HG02884 (cell line): ENCODE data around the gene DAND5.
"Not testable (repeated sequence)": the region's sequence is repeated elsewhere in the genome, so short reads cannot be mapped to it uniquely, and the experiment has no call there.

Source experiments
- ATAC-seq: cut with Tn5 transposase; IDR thresholded peaks from one replicate; pipeline ENCODE4 v1.9.1; 2021; ENCODE audit warnings: mild to moderate bottlenecking, moderate library complexity; ENCODE audit not compliant: unreplicated experiment

Gene DAND5

GRCh38 chr19:12945479-12946091, 23.8 kb upstream of the DAND5 start, which contains the start of gene RAD23A:
TSS of gene RAD23A (plus strand) at chr19:12945862. CDS start at chr19:12945949, 87 bp downstream.
- ATAC-seq = peak; percentile 77

DNA sequence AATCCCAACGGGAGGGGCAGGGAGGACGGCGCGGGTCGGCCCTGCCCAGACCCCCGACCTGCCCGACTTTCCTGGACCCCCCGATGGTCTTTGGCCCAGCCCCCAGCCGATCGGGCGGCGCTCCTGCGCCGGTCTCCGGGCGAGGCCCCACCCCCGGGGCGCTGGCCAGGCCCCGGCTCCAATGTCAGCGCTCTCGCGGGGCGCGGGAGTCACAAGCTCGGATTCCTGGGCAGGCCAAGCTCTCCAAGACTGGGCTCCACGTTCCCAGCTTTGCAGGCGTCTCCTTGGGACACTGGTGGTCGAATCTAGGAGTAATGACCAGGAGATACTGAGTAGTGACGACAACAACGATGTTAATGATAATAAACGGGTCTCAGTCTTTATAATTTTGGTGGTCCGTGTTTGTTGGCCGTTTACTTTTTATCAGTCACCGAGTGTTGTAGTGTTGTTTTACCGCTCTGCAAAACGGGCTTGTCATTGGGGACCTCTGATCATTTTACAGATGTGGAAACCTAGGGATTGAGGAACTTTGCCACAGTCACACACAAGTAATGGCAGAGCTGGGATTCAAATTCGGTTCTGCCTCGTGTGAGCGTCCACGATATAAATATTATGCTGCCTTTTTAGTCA, 23.2 kb upstream of the DAND5 start:
- peak; percentile 29 for ATAC-seq

DNA sequence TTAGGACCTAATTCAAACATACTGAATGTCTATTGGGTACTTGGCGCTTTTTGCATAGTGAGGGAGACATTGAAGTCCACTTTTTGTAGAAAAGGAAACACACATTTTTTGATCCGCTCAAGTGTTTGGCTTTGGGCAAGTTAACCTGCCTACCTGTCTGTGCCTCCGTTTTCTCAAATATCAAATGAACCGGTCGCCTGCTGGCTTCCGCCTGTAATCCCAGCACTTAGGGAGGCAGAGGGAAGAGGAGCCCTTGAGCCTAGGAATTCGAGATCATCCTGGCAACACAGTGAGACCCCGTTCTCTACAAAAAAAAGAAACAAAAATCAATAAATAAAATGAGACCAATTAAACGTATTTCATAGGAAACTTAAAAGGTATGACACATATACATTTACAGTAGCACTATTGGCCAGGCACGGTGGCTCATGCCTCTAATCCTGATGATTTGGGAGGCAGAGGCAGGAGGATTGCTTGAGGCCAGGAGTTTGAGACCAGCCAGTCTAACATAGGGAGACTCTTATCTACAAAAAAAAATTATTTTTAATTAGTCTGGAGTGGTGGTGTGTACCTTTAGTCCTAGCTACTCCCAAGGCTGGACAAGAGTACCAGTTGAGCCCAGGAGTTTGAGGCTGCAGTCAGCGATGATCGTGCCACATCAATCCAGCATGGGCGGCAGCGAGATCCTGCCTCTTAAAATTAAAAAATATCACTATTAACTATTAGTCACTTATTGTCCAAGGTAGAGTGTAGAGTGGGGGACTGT, 22.5 kb upstream of the DAND5 start:
- no peak for ATAC-seq

- ATAC-seq = no peak
Measured at GRCh38 chr19:12947702-12948611, 21.4 kb upstream of the DAND5 start.

GRCh38 chr19:12948612-12949362, 20.6 kb upstream of the DAND5 start:
- ATAC-seq = no peak

GRCh38 chr19:12949363-12950283, 19.8 kb upstream of the DAND5 start:
- ATAC-seq = no peak

- ATAC-seq = not testable (repeated sequence)
Measured at GRCh38 chr19:12952050-12952449, 17.3 kb upstream of the DAND5 start.

DNA sequence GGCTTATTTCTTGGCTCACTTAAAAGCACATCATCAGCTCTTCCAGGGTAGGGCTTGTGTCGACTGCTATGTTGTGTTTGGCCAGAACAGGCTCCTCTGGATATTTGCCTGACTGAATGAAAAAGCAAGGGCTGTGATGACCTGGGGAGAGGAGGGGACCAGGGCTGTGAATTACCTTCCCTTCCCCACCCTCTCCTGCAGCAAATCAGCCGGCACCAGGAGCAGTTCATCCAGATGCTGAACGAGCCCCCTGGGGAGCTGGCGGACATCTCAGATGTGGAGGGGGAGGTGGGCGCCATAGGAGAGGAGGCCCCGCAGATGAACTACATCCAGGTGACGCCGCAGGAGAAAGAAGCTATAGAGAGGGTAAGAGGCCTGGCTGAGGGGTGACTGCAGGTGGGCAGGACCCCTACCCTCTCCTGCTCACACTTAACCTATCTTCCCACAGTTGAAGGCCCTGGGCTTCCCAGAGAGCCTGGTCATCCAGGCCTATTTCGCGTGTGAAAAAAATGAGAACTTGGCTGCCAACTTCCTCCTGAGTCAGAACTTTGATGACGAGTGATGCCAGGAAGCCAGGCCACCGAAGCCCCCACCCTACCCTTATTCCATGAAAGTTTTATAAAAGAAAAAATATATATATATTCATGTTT, 16.8 kb upstream of the DAND5 start:
- no peak for ATAC-seq

- ATAC-seq = no peak
Measured at GRCh38 chr19:12953138-12953798, 16.1 kb upstream of the DAND5 start.

DNA sequence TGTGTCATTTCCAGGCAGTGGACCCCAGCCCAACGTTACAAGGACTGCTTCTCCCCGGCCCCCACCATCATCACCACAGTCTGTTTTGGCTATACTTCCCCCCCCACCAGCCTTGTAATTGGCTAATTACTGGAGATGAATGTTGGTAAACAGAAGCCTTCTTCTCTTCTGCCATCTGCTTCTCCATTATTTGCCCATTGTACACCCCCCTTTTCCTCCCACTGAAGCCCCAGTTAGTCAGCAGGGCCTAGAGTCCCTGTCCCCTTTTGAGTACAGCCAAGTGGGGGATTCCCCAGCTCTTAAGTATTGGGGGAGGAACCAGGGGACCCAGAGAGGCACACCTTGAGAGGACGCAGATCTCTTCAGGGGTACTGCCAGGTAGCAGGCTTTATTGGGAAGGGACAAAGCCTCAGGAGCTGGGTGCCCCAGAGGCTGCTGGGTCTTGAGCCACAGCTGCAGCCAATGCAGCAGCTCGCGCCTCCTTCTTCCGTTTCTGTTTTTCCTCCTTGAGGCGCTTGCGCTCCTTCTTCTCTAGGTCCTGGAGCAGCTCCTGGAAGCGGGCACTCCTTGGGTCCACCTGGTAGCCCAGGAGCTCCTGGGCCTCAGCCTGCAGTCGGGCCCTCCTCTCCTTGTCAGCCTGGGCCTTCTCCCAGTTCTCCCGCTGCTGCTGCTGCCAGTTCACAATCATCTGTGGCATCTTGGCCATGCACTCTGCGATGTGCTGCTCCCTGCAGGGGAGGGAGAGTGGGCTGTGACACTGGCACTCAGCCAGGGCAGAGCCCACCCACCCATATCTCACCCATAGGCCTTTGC, 15.4 kb upstream of the DAND5 start:
- no peak for ATAC-seq

GRCh38 chr19:12954612-12954962, 14.8 kb upstream of the DAND5 start:
- ATAC-seq = no peak

DNA sequence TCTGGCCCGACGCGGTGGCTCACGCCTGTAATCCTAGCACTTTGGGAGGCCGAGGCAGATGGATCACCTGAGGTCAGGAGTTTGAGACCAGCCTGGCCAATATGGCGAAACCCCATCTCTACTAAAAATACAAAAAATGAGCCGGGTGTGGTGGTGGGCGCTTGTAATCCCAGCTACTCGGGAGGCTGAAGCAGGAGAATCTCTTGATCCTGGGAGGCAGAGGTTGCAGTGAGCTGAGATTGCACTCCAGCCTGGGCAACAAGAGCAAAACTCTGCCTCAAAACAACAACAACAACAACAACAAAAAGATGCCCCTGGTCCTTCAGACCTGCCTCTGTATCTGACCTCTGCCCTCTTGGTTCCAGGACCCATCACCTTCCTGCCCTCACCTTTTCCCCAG, 13.8 kb upstream of the DAND5 start:
- ATAC-seq = not testable (repeated sequence)

- ATAC-seq = no peak
Measured at GRCh38 chr19:12955996-12956395, 13.4 kb upstream of the DAND5 start.

DNA sequence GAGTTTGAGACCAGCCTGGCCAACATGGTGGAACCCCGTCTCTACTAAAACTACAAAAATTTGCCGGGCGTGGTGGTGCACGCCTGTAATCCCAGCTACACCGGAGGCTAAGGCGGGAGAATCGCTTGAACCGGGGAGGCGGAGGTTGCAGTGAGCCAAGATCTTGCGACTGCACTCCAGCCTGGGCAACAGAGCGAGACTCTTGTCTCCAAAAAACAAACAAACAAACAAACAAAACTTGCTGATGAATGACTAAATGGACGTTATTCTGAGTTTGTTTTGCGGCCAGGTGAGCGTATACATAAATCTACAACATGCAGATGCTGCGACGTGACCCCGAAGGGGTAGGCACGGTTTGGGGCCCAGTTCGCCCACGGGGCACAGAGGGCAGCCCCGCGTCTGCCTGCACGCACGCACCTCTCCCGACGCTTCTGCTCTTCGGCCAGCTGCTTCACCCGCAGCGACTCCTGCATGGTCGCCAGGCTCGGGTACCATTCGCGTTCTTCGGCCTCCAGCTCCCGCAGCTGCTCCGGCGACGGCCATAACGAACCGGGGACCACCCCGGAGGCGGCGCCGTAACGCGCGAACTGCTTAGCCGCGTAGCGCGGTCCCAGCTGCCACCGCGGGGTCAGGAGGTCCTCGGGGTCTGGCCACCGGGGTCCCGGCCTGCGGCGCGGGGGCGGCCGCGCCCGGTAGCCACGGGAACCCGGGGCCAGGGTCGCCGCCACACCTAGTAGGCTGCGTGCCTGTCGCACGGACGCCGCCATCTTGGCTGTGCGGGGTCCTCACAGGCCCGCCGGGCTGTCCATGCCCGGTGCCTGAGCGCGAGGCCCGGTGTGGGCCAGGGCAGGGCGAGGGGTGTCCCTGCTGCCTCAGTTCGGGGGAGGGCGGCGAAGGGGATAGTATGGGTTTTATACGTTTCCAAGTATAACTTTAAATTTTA, 12.7 kb upstream of the DAND5 start, which contains the start of gene GADD45GIP1:
Gene GADD45GIP1, minus strand, starts transcription at position 778 of the 943 bp plus-strand sequence. Its CDS starts 11 bp downstream, at position 767.
- ATAC-seq = peak; percentile 63

DNA sequence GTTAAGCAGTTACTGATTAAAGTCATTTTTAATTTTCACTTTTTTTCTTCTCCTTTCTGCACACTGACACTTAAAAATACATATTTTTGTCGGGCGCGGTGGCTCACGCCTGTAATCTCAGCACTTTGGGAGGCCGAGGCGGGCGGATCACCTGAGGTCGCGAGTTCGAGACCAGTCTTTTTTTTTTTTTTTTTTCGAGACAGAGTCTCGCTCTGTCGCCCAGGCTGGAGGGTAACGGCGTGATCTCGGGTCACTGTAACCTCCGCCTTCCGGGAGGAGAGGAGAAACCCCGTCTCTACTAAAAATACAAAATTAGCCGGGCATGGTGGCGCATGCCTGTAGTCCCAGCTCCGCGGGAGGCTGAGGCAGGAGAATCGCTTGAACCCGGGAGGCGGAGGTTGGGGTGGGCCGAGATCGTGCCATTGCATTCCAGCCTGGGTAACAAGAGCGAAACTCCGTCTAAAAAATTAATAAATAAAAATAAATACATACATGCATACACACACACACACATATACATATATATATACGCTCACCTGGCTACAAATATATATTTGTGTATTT, 11.9 kb upstream of the DAND5 start:
- ATAC-seq = not testable (repeated sequence)

DNA sequence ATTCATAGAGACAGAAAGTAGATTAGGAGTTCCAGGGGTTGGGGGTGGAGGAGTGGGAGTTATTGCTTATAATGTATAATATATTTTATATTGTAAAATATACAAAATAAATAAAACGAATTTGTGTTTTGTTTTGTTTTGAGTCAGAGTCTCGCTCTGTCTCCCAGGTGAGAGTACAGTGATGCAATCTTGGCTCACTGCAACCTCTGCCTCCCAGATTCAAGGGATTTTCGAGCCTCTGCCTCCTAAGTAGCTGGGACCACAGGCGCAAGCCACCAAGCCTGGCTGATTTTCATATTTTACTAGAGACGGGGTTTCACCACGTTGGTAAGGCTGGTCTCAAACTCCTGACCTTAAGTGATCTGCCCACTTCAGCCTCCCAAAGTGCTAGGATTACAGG, 9.9 kb upstream of the DAND5 start:
- ATAC-seq = no peak
